T-helper 2 cell (primary cell): ENCODE data around the gene TDP2.
"Not testable (repeated sequence)": the region's sequence is repeated elsewhere in the genome, so short reads cannot be mapped to it uniquely, and the experiment has no call there.

Experiments
- DNase-seq, 5 experiments: peaks; one replicate each; pipeline versions ENCODE4 v3.0.0 to v3.0.0-alpha.2; 2012 to 2022

Gene TDP2

DNA sequence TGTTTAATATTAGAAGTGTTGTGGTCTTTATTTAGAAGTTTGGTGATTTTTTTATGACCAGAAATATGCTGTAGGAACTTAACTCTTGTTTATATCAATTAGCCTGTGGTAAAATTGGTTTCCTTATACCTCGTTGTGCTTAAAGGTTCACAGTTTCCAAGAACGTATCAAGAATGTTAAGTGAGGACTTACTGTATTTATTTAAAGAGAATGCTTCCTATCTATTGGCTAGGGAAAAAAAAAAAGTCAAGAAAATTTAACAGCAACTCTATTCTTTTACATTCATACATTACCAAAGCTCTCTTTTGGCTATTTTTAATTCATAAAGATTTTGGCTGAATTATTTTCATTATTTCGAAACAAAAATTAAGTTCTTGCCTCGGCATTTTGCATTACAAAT, 22.3 kb downstream of the TDP2 start:
- no peak for DNase-seq

DNA sequence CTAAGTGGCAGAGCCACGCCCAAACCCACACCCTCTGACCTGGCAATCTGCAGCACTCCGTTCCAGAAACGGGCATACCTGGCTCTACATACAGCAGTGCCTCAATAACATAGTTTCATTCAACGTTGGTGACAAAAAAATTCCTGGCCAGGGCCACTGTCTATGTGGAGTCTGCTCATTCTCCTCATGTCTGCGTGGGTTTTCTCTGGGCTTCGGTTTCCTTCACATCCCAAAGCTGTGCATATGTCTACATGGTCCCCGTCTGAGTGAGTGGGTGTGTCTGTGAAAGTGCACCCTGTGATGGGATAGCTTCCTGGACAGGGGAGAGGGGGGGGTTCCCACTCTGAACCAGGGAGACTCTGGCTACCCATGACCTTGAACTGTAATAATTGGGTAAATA, 22.8 kb downstream of the TDP2 start:
- no peak for DNase-seq

DNA sequence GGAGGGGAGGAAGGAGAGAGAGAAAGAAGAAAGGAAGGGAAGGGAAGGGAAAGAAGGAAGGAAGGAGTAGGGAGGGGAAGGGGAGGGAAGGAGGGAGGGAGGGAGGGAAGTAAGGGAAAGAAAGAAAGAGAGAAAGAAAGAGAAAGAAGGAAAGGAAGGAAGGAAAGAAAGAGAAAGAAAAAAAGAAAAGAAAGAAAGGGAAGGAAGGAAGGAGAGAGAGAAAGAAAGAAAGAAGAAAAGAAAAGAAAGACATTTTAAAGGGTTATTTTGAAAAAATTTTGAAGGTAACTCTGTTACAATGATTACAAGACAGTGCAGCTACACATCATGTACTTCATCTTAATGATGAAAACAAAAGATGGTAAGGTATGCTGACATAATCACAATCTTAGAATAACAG, 24.6 kb downstream of the TDP2 start:
- DNase-seq, result no peak

DNA sequence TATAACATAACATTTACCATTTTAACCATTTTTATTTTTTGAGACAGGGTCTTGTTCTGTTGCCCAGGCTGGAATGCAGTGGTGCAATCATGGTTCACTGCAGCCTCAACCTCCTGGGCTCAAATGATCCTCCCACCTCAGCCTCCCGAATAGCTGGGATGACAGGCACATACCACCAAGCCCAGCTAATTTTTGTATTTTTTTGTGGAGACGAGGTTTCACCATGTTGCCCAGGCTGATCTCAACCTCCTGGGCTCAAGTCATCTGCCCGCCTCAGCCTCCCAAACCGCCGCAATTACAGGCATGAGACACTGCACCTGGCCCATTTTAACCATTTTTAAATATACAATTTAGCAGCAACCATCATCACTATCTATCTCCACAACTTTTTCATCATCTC, 26.1 kb downstream of the TDP2 start:
- not testable (repeated sequence) for DNase-seq

DNA sequence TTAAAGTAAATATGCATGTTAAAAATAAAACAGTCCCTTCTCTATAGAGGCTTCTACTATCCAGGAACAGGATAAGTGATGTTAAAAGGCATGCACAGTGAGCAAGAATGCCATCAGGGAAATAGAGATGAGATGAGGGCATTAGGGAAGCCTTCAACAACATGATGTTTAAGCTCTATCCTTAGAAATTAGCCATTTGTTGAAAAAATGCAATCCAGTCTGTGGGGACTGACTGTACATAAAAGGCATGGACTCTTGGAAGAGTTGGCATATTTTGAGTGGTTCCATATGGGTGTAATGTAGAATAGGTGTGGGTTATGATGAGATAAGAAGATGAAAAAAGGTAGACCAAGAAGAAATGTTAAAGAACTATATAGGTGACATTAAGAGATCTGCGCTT, 26.5 kb downstream of the TDP2 start:
- no peak for DNase-seq

DNA sequence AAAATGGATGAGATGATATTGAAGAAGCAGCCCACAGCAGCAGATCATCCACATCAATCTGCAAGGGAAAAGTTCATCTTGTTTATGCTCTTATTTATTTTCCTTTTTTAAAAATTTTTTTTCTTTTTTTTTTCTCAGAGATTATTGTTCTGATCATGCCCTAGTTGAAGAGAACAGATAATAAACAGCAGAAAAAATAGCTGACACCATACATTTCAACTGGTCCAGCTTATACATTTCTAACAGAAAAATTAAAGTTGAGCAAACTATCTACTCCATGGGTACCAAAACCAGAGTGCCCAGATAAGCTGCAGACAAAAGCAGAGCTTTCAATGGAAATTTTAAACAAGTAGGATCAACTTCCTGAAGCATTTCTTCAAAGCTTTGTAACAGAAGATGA, 30.0 kb downstream of the TDP2 start:
- no peak for DNase-seq

DNA sequence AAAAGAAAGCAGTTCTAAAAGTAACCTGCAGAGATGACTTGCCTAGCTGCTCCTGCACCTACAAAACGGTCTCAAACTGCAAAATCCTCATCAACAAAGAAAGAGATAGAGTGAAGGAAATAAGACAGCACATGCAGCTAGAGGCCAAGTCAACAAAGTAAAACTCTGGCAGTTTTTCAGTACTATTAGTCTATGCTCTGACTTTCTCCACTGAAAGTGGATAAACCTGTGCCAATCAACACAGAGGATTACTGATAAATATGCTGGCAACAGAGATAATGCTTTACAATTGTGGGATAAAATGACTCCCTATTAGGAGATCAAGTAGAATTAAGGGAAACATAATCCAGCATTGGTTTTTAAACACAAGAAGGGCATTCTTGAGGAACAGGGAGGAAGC, 34.1 kb downstream of the TDP2 start:
- no peak for DNase-seq

DNA sequence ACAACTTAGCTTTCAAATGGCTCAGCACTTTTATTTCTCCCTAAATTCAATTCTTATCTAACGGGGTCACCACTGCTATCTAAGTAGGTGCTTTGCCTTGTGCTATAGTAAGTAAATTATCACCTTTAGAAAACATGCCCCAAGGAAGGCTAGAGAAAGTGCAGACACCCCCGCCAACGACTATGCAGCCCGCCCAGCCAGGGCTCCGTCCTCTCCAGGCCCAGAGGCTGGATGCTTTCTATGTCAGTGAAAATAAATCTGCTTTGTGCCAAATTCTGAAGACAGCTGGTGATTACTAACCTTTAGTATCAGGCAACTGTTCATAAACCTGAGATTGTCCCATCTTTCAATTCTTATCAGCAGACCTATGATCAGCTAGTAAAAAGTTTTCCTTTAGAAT, 35.0 kb downstream of the TDP2 start:
- DNase-seq, result no peak

DNA sequence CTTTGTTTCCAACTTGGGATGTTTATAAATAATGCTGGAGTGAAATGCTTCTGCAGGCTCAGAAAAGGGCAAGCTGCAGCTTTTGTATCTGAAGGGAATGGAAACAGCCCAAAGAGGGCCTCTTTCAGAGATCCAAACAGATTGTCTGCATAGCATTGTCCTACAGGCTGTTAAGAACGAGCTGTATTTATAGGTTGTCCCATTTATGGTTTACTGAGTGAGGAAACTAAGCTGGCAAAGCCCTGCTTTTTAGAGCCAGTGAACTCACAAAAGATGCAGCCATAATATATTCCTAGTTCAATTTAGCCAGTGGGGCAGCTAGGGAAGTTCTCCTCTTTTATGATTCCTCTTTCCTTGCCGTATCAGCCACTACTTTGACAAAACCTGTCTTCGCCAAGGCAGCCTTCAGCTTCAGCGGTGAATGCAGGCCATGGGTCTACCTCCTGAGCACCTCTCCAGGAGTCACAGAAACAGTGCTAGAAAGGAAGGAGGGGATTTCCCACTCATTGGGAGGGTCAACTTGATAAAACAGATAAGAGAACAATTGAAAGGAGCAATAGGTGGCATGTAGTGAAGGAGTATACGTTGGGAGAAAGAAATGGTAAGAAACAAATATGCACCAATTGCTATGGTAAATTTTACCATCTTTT, 35.7 kb downstream of the TDP2 start:
- DNase-seq, result no peak

DNA sequence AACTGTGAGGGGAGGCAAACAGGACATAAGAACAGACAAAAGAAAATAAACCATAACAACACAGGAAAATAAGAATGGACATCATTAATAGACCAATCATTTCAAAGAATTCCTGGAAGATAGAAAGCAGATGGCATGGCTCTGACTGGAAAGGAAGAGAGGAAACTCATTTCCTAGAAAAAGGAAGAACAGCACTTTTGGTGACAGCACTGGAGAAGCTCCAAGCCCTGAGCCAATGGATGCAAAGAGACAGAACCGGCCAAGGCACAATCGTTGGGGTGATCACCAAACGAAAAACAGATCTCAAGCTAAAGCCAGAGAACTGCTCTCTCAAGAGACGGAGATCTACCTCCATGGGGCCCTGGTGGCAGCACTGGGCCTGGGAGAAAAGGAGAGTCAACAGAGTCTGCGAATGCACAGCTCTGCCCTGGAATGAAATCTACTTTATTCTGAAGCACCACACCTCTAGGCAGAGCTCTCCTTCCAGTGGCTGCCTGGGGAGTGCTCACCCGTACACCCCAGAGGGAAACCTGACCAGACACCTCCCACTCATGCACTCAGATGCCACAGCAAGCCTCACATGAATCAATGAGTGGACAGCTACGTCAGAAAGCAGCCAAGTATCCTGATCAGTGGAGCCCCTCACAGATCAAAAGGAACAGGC, 44.9 kb downstream of the TDP2 start:
- no peak for DNase-seq

DNA sequence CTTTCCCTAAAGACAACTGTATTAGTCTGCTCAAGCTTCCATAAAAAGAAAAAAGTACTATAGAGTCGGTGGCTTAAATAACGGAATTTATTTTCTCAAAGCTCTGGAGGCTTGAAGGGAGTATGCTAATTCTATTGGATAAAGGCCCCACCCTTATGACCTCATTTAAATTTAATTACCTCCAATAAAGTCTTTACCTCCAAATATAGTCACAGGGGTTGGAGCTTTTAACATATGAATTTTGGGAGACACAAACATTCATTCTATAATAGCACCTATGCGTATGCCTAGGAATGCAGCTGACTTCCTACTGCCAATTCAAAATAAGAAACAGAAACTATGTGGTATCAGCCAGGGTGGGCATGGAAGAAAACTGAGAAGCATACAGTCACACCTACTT, 46.1 kb downstream of the TDP2 start:
- DNase-seq, result no peak

DNA sequence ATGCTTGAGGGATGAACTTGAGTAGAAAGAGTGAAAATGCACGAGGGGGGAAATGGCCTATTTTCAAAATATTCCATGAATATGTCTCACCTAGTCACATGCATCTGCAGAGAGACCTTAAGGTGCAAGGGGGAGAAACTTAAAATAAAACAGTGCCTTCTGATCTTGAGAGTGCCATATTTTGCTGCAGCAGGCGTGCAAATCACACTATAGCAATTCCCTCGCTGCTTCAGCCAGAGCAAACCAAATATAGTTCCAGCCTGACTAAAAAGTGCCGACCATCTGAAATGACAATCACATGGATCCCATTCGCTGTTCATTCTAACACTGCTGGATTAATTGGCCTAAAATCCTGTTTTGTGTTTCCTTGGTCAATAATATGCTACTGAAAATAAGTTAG, 47.0 kb downstream of the TDP2 start:
- DNase-seq, result no peak

DNA sequence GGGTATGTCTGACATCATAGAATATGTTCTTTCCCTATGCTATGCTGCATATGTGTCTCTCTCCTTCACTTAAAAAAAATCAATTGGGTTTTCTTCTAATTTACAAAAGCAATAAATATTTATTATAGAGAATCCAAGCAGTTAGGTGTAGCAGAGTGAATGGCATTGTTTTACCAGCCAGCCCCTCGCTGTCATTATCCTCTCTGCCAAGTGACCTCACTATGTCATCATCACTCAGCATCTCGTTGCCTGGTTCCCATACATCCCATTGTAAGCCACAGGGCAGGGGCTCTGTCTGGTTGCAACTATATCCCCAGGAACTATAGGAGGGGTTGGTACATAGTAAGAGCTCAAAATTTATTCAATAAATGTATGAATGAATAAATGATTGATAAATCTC, 52.1 kb downstream of the TDP2 start:
- no peak for DNase-seq

DNA sequence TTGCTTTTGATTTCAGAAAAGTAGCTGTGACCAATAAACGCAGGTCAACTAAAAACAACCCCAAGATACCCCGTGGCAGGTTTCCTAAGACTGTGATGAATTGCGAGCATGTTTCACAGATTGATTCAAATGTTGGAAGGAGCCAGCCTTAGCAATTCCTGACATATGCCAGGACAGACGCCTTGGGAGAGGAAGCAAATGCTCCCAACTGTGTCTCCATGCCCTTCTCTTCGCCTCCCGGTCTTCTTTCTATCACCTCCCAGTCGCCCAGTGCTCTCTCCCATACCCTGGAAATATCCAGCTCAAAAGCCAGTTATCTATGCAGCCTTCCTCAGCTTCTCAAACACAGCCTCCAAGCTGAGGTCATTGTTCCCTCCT, 52.7 kb downstream of the TDP2 start:
- no peak for DNase-seq

DNA sequence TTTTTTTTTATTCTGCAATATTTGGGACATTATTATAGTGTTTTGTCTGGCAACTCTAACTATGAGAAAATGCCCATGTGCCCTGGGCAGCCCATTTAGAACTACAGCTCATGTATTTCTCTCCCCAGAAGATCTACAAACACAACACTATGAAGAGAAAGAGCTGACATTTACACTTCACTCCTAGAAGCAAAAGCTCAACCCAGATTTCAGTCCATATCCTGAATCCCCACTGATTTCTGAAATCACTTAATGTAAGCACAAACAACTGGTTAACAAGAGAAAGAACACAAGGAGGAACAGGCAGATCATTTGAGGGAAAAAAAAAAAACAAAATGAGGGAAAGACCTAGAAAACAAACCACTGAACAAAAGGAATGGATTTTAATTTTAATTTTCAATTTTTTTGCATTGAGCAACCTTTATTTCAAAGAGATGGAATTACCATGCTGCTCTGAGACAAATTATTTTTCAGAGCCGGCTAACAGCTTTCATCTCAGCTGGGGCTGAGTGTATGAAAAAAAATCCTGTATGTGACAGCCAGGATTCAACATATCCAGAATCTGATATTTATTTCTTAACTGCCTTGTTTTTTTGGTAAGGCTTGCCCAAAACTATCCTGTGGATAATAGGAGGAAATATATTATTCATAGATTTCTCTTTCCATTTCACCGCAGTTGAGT, 53.2 kb downstream of the TDP2 start:
- no peak for DNase-seq

DNA sequence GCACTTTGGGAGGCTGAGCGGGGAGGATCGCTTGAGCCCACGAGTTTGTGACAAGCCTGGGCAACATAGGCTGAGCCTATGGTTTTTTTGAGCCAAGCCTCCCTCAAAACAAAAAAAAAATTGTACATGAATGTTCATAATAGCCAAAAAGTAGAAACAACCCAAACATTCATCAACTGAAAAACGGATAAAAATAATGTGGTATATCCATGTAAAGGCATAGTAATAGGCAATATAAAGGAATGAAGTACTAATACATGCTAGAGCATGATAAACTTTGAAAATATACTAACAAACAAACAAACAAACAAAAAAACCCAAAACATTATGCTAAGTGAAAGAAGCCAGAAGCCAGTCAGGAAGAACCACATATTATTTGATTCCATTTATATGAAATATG, 56.0 kb downstream of the TDP2 start:
- no peak for DNase-seq

DNA sequence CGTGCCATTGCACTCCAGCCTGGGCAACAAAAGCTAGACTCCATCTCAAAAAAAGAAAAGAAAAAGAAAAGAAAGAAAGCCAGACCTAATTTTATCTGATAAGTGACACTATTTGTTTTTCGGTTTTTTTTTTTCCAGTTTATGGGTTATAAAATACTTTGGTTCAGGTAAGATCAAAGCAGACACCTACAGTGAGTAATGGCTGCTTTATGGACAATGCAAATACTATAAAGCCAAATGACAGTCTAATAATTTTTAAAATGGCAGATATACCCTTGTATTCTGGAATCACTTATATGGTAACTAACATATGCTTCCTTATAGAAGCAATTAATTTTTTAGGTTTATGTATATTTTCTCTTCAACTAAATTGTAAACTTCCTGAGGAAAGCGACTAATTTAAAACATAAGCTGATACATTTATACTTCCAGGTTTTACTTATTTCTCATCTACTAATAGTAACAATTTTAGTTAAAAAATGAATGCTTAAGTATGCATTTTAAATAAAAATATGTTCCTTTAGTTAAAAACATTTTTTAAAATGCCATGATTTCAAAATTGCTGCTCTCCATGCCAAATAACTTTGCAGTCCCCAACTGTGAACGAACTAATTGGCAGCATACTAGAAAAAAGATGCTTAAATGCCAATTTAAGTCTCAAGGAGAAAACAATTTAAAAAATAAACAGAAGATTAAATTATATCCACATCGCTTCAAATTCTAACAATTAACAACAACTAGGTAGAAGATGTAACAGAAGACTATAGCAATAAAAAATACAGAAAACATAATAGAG, 59.2 kb downstream of the TDP2 start:
- DNase-seq, result no peak

DNA sequence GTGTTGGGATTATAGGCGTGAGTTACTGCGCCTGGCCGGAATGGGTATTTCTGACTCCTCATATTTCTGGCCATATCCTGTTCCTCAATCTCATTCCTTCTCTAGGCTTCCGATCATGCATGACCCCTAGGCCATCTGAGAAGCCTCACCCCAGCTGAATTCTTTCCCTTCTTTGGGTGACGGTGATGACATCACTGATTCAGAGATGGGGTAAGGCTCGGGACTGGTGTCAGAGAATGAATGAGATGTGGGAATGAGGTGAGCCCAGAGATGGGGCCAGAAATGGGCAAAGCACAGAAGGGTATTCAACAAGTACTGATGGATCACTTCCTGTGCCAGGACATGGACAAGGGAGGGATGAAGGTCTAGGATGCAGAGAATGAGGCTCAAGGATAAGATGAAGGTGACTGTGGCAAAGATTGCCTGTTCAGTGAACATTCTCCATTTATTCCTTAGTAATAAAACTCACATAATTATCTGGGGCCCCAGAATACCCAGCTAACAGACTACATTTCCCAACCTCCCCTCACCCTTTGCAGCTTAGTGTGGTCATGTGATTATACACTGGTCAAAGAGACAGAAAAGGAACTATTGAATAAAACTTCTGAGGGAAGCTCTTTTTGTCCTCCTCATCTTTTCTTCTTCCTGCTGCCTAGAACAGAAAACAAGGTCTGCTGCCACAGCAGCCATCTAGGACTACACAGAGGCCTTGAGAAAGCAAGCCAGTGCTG, 60.3 kb downstream of the TDP2 start:
- no peak for DNase-seq

DNA sequence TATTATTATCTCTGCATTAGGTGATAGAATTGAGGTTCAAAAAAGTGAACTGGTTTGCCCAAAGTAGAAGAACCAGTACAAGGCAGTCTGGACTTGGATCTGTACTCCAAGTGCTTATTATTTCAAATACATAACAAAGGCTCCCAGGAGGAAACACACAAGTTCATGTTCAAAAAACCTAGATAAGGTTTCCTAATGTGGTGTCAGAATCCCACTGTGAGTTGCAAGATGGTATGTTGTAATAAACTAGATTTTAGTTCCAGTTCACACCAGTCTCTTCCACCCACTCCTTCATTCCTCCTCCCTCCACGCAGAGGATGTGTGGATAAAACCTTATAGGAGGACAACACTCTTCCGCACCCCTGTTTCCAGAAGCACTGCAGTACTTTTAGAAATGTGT, 63.5 kb downstream of the TDP2 start:
- no peak for DNase-seq

DNA sequence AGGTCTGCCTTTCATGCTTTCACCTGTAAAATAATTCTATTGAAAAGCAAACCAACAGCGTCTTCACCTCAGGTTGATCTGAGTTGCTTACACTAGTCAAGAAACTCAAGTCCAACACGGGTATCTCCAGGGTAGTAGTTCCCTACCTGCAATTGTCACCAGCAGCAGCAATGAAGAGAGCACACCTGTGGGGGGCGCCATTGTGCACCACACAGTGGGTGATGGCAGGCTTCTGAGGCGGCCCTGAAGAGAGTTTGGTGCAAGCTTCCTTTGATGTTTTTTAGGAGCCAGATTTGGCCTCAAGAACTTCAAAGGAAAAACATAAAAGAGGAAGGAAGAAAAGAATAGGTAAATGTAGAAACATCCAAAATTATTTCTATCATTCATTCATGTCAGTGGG, 65.8 kb downstream of the TDP2 start:
- no peak for DNase-seq
